CD4-positive, alpha-beta T cell treated with Interleukin-21 for 1 hour (primary cell): ENCODE data around the gene CDIPT.
A peak's percentile ranks its signal among the peaks of the same experiment; 100 is the strongest.

Source experiments
- DNase-seq: peaks from one replicate; pipeline ENCODE4 v3.0.0-alpha.2; 2020

CDIPT gene

GRCh38 chr16:29824589-29825144 lies 38.4 kb downstream of the CDIPT start:
- DNase-seq = no peak

- no peak for DNase-seq
Observed at GRCh38 chr16:29821643-29822115, 41.3 kb downstream of the CDIPT start.

DNA sequence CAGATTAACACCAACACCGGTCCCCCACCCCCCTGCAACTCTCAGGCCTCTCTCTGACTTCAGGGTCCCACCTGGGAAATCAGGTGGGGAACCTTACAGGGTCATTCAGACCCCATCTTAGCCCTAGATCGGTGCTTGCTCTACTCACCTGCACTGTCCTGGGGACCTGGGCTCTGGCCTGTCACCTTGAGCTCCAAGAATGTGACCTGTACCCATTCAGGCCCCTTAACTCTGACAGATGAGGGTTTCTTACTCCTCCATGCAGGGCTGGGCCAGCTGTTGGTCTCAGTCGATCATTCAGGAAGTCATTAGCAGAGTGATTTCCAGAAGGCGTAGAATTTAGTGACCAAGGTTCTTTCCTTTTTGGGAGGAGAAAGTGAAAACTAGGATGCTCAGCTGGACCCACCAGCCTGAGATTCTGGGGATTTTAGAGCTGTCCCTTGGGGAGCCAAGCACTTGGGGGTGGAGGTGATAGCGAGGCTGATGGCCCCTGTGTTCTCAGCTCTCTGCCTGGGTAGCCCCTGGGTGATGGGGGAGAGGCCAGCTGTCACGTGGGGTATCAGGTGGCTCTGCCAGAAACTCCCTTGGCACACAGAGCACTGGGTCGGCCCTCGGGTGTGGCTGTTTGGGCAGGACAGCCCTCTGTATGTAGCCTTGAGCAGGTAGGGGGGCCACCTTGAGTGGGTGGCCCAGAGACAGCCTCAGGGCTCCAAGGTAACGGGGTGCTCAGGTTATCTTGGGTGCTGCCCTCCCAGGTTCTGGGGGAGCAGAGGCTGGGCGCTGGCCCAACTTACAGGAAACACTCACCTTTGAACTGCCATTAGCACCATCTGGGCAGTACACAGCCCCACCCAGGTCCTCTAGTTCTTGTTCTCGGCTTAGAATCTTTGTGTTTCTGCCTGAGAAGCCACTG lies 42.0 kb downstream of the CDIPT start:
- DNase-seq = peak; percentile 79

- peak; percentile 81 for DNase-seq
Observed at GRCh38 chr16:29820271-29820701, 42.7 kb downstream of the CDIPT start, which contains the start of gene MVP. TSS of gene MVP (plus strand) at chr16:29820462. CDS start at chr16:29830550, 10,088 bp downstream.

- DNase-seq = no peak
Observed at GRCh38 chr16:29819506-29819905, 43.5 kb downstream of the CDIPT start.

- DNase-seq = no peak
Observed at GRCh38 chr16:29818082-29818481, 44.9 kb downstream of the CDIPT start.

GRCh38 chr16:29816694-29817441 lies 46.2 kb downstream of the CDIPT start:
- DNase-seq = peak; percentile 54

GRCh38 chr16:29815793-29816693 lies 47.0 kb downstream of the CDIPT start, which contains the start of gene PAGR1:
TSS of gene PAGR1 (plus strand) at chr16:29816152. CDS start at chr16:29816526, 374 bp downstream.
- peak; percentile 100 for DNase-seq

DNA sequence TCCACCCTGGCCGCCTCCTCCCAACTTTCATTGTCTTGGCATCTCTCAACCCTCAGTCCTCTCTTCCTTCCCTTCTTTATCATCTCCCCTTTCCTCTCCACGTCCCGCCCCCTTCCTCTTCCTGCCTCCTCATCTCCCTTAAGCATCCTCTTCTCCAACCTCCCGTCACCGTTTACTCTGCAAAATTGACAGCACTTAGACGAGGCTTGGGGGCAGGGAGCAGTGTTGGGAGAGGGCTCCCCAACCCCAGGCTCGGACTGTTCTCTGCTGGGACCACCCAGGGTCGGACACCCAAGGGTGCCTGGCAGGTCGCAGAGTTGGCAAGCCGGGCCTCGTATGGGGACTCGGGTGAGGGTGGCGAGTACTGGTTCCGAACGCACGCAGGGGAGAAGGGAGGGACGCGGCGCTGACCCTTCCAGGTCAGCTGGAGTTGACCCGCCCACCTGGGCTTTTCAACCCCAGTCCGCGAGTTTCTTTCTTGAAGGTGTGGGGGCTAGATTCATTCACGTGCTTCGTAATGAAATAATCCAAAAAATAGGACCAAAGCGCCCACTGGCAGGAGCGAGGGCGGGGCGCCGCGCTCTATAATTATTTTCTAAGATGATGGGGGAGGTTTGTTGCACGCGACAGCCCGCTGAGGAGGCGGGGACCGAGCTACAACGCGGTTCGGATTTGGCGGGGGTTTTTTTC lies 47.8 kb downstream of the CDIPT start:
- DNase-seq = no peak

DNA sequence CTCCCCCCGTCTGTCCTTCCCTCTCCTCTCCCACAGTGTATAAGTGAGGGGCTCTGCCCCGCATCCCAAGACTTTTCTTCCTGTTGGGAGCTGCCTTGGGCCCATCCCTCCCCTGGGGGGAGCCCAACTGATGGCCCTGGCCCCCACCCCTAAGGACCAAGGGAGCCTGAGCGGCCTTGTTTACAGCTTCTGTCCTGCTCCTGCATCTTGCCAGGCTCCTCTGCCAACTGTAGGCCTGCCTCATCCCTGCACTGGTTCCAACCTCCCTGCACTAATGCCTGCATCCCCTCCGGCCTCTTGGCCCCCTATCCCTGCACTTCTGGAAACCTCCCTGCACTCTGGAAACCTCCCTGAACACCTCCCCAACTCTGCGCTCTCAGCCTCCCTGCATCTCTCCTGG lies 48.4 kb downstream of the CDIPT start:
- no peak for DNase-seq

- DNase-seq = no peak
Observed at GRCh38 chr16:29813644-29814562, 49.1 kb downstream of the CDIPT start.

DNA sequence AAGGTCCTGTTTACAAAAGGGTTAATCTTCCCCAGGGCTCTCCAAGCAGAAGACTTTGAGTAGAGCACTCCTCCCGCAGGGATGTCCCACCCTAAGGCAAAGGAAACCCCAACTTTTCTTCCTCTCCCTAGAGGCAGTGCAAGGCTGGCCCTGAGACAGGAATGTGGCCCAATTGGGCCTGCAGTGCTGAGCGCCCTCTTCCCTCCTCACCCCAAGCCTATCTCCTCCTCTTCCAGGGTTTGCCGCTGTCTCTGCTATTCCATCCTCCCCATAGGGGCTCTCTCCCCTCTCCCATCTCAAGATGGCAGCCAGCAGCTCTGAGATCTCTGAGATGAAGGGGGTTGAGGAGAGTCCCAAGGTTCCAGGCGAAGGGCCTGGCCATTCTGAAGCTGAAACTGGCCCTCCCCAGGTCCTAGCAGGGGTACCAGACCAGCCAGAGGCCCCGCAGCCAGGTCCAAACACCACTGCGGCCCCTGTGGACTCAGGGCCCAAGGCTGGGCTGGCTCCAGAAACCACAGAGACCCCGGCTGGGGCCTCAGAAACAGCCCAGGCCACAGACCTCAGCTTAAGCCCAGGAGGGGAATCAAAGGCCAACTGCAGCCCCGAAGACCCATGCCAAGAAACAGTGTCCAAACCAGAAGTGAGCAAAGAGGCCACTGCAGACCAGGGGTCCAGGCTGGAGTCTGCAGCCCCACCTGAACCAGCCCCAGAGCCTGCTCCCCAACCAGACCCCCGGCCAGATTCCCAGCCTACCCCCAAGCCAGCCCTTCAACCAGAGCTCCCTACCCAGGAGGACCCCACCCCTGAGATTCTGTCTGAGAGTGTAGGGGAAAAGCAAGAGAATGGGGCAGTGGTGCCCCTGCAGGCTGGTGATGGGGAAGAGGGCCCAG lies 50.0 kb downstream of the CDIPT start:
- no peak for DNase-seq

GRCh38 chr16:29811896-29812665 lies 50.9 kb downstream of the CDIPT start, which contains the start of gene PRRT2:
TSS of gene PRRT2 (plus strand) at chr16:29812193. CDS start at chr16:29813055, 862 bp downstream.
- DNase-seq = peak; percentile 66

DNA sequence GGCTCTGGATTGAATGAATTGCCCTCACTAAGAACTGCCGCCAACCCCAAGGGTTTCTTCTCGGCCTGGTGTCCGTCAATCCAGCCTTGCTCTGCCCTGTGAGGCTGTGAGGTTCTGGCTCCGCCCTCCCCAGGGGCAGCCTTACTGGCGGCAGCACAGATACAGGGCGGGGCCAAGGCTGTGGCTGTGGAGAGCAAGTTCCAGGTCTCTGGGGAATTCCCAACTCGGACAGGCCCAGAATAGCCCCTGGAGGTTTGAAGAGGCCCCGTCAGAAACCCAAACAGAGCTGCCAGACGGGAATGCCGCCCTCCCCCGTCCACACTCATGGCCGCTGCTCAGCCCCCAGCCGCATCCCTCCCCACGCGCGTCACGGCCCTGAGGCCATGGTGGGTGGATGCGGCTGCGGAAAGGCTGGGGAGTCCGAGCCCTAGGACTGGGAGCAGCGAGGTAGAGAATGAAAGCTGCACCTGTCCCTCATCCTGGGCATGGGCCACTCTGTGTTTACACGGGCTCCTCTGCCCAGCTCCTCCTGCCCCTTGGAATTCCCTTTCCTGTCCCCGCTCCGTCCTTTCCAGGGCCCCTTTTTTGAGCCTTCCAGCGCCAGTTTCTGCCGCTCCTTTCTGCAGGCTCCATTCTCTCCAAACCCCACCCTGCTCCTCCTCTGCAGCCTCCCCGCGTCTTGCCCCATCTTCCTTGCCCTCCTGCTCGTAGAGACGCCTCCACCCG lies 51.7 kb downstream of the CDIPT start:
- peak; percentile 86 for DNase-seq

- DNase-seq = no peak
Observed at GRCh38 chr16:29810699-29811169, 52.3 kb downstream of the CDIPT start.

DNA sequence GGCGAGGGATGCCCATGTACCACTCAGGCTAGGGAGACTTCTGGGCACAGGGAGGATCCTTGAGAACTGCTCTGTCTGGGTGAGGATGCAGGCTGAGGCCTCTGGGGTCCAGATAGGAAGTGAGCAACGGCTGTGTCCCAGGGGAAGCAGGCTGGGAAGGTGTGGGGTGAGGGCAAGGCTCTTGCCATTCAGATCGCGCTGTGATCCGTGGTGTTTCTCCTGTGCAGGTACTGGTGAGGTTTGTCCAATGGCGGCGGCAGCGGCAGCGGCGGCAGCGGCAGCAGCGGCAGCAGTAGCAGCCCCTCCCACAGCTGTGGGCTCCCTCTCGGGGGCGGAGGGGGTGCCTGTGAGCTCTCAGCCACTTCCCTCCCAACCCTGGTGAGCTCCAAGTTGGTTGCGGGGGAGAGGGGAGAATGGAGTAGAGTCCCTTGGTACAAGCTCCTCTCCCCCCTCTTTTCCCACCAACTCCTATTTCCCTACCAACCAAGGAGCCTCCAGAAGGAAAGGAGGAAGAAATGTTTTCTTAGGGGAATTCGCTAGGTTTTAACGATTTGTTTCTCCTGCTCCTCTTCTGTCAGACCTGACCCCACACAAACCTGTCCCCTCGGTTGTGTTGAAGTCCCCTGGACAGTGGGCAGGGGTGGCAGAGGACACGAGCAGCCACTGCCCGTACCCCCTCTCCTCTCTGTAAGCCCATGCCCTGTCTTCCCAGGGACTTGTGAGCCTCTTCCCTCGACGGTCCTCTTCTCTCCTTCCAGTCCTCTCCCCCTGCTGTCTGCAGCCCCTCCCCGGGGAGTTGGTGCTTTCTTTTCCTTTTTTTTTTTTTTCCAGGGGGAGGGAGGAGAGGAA lies 53.0 kb downstream of the CDIPT start:
- DNase-seq = peak; percentile 62
